Neural progenitor cell (in vitro differentiated cells): ENCODE measurements around the gene TNNI2.

Experiments used
- EZH2 ChIP-seq: fragments of 200-600 bp; sonication (generic); IDR thresholded peaks from 2 replicates; pipeline ENCODE4 v1.6.1; 2017; ENCODE audit warnings: antibody characterized with exemption, mild to moderate bottlenecking, moderate library complexity
- TF ChIP-seq, protein P1 (sequence below): fragments of 200-600 bp; sonication (generic); IDR thresholded peaks from 2 replicates; pipeline ENCODE4 v1.5.1; 2017; ENCODE audit warnings: antibody characterized with exemption, mild to moderate bottlenecking

GRCh38 chr11:1848640-1849430, 10.1 kb downstream of the TNNI2 start:
- TF ChIP-seq, protein P1, sequence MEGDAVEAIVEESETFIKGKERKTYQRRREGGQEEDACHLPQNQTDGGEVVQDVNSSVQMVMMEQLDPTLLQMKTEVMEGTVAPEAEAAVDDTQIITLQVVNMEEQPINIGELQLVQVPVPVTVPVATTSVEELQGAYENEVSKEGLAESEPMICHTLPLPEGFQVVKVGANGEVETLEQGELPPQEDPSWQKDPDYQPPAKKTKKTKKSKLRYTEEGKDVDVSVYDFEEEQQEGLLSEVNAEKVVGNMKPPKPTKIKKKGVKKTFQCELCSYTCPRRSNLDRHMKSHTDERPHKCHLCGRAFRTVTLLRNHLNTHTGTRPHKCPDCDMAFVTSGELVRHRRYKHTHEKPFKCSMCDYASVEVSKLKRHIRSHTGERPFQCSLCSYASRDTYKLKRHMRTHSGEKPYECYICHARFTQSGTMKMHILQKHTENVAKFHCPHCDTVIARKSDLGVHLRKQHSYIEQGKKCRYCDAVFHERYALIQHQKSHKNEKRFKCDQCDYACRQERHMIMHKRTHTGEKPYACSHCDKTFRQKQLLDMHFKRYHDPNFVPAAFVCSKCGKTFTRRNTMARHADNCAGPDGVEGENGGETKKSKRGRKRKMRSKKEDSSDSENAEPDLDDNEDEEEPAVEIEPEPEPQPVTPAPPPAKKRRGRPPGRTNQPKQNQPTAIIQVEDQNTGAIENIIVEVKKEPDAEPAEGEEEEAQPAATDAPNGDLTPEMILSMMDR, result no peak
- TF ChIP-seq EZH2, result no peak
